ENCODE data around the gene ABCC3. TPM values are rescaled to one million over a fixed set of nuclear protein-coding genes. Genes with fewer than 3 reads are reported as not detected.

Gene ABCC3
- total RNA-seq, 1 donor, result 39.3 TPM

- DNase-seq (ENCODE audit: low read depth), result peak; percentile 53
- no peak overlapping the region for H3K4me3 ChIP-seq (ENCODE audit: low read depth, low read length)
- no peak for TF ChIP-seq CTCF (IDR thresholded peaks at IDR 0.05; ENCODE audit: insufficient read depth, low read depth, low read length)
Observed at GRCh38 chr17:50660042-50660886, 25.6 kb downstream of the ABCC3 start.

- no peak for DNase-seq (ENCODE audit: low read depth)
- no peak for TF ChIP-seq CTCF (IDR thresholded peaks at IDR 0.05; ENCODE audit: insufficient read depth, low read depth, low read length)
- no peak overlapping the region for H3K4me3 ChIP-seq (ENCODE audit: low read depth, low read length)
Observed at GRCh38 chr17:50660887-50661345, 26.2 kb downstream of the ABCC3 start.

GRCh38 chr17:50661348-50661747, 26.7 kb downstream of the ABCC3 start:
- H3K4me3 ChIP-seq (ENCODE audit: low read depth, low read length), result no peak overlapping the region
- no peak for DNase-seq (ENCODE audit: low read depth)
- no peak for TF ChIP-seq CTCF (IDR thresholded peaks at IDR 0.05; ENCODE audit: insufficient read depth, low read depth, low read length)

GRCh38 chr17:50661795-50662391, 27.2 kb downstream of the ABCC3 start:
- no peak overlapping the region for H3K4me3 ChIP-seq (ENCODE audit: low read depth, low read length)
- TF ChIP-seq CTCF (IDR thresholded peaks at IDR 0.05; ENCODE audit: insufficient read depth, low read depth, low read length), result no peak
- DNase-seq (ENCODE audit: low read depth), result peak; percentile 91

- no peak for TF ChIP-seq CTCF (IDR thresholded peaks at IDR 0.05; ENCODE audit: insufficient read depth, low read depth, low read length)
- no peak for DNase-seq (ENCODE audit: low read depth)
Observed at GRCh38 chr17:50662632-50663225, 28.0 kb downstream of the ABCC3 start.

GRCh38 chr17:50663812-50664374, 29.2 kb downstream of the ABCC3 start:
- no peak overlapping the region for H3K4me3 ChIP-seq (ENCODE audit: low read depth, low read length)
- no peak for TF ChIP-seq CTCF (IDR thresholded peaks at IDR 0.05; ENCODE audit: insufficient read depth, low read depth, low read length)
- DNase-seq (ENCODE audit: low read depth), result no peak

More at GRCh38 chr17:50662632-50663225, 28.0 kb downstream of the ABCC3 start:
- H3K4me3 ChIP-seq (ENCODE audit: low read depth, low read length), result no peak overlapping the region

All from fibroblast of villous mesenchyme (primary cell).